HG03280 (cell line): Measurements from ENCODE around the gene PRRT4.

Experiments used
- ATAC-seq: cut with Tn5 transposase; IDR thresholded peaks from one replicate; pipeline ENCODE4 v1.9.1; 2021; ENCODE audit warnings: mild to moderate bottlenecking, moderate library complexity; ENCODE audit not compliant: unreplicated experiment

Gene PRRT4

GRCh38 chr7:128350708-128351295, 10.7 kb downstream of the PRRT4 start:
- no peak for ATAC-seq

GRCh38 chr7:128349466-128349825, 12.0 kb downstream of the PRRT4 start:
- ATAC-seq, result no peak

DNA sequence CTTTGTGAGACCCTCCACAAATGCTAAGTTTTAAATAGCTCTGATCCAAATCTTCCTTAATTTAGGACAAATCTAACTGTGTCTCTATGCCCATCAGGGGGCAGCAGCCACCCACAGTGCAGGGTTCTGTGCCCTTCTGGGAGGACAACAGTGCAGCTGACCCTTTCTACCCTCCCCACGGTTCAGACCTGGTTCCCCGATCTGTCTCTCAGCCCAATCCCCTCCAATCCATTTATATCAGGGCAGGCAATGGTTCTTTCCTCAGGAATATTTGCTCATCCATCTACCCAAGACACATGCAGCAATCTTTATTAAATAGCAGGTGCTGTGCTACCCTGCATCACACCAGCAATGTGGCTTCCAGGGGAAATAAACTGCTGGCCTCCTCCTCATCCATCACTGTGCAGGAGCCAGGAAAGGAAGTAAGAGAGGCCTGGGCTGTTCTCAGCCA, 13.8 kb downstream of the PRRT4 start:
- ATAC-seq, result no peak

- no peak for ATAC-seq
Measured at GRCh38 chr7:128344431-128344774, 17.1 kb downstream of the PRRT4 start.

DNA sequence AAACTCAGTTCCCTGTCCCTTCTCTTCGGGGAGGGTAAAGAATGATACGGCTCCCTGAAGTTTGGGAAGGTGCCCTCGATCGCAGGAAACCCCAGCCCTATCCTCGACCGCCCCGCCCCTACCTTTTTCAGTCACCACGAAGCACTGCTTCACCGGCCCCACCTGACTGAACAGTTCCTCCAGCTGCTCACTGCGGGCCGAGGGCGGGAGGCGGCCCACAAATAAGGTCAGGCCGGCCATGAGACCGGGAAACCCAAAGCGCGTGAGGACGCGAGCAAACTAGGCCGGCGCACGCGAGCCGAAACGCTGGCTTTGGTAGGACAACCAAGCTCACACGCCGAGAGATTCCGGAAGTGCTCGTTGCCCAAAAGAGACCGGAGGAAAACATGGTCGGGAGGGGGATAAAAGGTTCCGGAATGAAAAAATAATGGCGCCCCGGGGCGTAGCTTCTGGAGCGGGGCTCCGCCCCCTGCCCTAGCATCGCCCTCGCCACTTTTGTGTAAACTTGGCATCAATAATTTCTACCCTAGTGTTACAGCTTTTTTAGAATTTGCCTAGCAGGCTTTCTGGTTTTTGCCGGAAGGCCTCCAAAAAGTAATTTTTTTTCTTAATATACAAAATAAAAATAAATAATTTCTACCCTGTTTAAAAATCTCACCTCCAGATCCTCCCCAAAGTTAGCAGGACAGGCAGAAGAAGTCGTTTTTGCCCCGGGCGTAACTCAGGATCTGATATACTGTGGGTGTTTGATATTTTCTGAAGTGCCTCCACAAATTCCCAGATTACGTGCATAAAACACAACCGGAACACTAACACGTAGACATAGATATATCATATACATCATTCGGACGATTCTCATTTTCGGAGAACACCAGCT, 17.7 kb downstream of the PRRT4 start, which contains the start of gene RBM28:
Gene RBM28 (minus strand): TSS at position 355 of the 877 bp plus-strand sequence. CDS start 115 bp downstream, at position 240.
- ATAC-seq, result peak; percentile 95

DNA sequence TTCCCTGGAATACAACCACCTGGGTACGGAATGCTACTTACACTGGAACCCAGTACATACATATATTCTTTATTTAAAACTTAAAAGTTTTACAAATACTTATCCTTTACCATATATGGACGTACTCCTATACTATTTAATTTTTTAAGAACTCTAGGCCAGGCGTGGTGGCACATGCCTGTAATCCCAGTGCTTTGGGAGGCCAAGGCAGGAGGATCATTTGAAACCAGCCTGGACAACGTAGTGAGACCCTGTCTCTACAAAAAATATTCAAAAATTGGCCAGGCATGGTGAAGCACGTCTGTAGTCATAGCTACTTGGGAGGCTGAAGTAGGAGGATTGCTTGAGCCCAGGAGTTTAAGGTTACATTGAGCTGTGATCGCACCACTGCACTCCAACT, 19.8 kb downstream of the PRRT4 start:
- ATAC-seq, result no peak

GRCh38 chr7:128335730-128336129, 25.8 kb downstream of the PRRT4 start:
- no peak for ATAC-seq

DNA sequence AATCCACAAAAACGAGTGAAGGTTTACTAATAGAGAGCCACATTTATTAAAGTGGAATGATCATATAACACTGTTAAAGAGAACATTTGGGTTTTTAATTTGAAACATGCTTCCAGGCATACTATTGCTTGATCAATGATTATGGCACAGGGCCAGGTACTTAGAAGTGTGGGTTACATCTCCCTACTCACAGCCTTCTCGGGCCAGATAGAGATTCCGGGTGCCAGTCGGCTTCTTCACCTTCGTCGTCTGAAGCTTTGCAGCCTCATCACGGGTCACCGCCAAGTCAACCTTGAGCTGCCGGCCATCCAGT, 37.2 kb downstream of the PRRT4 start:
- ATAC-seq, result no peak

DNA sequence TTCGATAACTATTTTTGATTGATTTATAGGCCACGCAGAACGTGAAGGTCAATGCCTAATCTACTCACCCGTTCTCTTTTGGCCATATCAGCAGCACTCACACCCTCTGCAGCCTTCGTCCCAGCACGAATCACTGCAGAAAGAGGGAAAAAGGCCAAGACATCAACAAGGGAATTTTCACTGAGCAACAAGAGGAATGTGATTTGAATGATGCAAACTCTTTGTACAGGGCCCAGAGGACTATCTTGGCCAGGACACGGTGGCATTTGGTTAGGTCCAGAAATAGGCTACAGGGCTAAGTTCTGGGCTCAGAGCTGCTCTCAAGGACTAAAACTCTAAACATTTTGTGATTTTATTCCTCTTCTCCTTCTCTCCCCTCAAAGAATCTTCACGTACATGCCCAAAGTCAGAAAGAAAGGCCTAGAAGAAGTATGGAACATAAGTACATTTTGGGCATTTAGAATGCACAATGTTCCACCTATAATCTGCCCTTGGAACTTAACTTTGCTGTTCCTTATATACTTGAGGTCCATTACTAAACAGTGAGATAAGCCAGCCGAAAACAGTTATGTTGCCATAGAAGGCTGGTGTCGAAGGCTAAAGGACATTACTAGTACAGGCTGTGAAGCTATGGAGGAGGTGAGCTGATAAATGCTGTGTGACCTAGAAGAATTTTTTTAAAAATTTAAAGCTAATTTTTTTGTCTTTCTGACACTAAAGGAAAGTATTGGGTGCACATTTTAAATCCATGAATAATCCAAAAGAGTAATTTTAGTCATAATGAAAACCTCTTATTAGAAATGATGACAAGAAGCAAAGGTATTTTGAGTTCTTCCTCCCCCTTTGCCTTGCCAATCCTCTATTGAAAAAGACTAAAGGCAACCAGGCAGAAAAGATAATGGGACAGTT, 37.8 kb downstream of the PRRT4 start:
- ATAC-seq, result no peak

DNA sequence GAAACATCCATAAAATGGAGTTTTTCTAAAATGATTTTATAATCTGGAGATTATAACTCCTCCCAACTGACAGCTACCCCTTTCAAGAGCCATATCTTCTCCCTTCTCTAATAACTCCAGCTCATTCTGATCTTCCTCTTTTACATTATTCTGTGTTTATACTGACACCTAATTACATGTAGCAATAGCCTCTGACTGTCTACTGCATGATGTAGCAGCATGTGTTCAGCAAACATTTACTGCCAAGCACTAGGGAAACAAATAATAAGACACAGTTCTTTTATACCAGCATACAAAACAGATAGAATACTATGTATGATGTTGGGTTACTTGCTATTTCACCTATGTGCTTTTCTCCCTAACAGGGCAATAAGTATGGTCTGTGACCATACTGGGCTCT, 38.5 kb downstream of the PRRT4 start:
- ATAC-seq, result no peak

GRCh38 chr7:128322040-128322643, 39.3 kb downstream of the PRRT4 start:
- ATAC-seq, result no peak

GRCh38 chr7:128321044-128321422, 40.5 kb downstream of the PRRT4 start:
- no peak for ATAC-seq

DNA sequence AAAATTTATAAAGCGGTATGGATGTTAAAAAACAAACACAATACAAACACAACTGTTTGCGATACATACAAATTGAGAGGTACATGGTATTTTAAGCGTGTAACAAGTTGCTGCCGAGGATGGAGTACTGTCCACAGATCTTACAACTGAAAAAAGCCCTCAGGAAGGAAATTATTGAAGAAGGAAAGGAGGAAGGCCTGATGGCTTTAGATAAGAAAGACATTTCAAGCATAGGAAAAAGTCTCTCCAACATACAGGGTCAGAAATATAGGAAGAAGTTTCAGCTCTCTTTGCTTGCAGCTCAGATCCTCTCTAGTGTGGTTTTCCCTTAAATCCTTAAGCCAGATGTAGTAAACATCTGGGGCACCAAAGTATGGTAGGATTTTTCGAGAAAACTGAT, 42.8 kb downstream of the PRRT4 start:
- ATAC-seq, result no peak

DNA sequence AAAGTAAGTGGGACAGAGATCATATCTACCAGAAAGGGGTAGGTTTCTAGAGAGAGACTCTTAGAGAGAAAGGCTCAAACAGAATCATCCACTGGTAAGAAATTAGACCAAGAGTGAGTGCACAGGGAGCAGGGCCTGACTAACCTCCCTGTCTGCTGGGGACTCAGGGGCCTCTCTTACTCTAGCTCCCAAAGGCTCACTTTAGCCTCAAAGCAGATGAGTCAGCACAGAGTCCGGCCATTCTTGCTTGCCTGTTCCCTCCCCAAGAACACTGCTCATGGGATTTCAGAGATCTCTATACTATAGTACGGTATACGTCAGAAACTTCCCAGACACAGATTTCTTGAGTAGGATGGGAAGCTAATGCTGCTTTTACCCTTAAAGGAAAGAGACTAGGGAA, 50.5 kb downstream of the PRRT4 start:
- no peak for ATAC-seq

DNA sequence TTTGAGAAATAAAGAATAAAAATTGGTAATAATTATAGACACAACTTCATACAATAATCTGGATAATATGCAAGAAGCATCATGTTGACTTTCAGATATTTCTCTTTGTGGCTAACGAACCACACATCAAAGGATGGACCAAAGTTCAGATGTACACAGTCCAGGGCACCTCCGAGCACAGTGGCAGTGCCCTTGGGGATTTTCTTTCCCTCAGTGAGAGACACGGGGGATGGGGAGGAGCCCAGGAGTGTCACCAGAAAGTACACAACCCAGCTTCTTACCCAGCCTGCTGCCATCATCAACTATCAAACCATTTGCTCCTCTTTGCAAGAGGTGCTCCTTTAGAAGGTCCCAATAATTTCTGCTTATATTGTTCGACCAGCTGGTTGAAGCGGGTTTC, 51.0 kb downstream of the PRRT4 start:
- no peak for ATAC-seq

- ATAC-seq, result no peak
Measured at GRCh38 chr7:128309976-128310375, 51.5 kb downstream of the PRRT4 start.

GRCh38 chr7:128309124-128309523, 52.4 kb downstream of the PRRT4 start:
- no peak for ATAC-seq

- ATAC-seq, result no peak
Measured at GRCh38 chr7:128307061-128307460, 54.4 kb downstream of the PRRT4 start.

GRCh38 chr7:128304212-128304611, 57.3 kb downstream of the PRRT4 start:
- ATAC-seq, result no peak

DNA sequence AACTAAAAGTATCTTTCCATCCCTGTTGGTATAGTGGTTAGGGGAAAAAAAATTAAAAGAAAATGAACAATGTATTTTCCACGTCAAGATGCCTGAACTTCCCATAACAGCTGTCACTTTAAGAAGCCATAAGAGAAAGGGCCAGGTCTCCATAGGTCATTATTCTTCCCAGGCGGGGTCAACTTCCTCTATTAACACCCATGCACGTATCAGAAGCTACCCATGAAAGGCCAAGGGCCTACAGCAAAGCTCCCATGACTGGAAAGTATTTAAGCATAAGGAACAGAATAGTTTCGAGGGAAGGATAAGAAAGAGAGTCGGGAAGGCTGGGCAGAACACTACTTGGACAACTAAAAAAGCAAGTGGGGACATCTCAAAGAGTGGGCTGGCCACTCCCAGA, 57.8 kb downstream of the PRRT4 start:
- no peak for ATAC-seq

- no peak for ATAC-seq
Measured at GRCh38 chr7:128303133-128303532, 58.4 kb downstream of the PRRT4 start.
